GM21367 (cell line): ENCODE results near the gene RBM14.
A peak's percentile ranks its signal among the peaks of the same experiment; 100 is the strongest.
"Not testable (repeated sequence)": the region's sequence is repeated elsewhere in the genome, so short reads cannot be mapped to it uniquely, and the experiment has no call there.

Experiments used
- ATAC-seq: cut with Tn5 transposase; IDR thresholded peaks from one replicate; pipeline ENCODE4 v1.9.1; 2021; ENCODE audit not compliant: unreplicated experiment

Gene RBM14

DNA sequence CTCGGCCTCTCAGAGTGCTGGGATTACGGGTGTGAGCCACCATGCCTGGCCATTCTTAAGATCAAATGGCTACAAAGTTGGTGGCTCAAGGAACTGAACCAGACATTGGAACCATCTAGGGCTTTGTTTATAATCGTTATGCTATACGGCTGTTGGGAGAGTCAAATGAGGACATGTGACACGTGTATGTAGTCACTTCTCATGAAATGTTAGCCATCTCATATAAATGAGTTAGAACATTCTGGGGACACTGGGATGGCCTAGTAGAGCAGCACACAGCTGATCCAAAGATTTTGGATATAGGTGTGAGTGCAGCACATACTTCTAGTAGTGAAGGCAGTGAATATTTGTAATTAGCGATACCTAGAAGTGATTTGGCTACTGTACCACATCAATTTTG, 15.5 kb downstream of the RBM14 start:
- ATAC-seq = no peak

DNA sequence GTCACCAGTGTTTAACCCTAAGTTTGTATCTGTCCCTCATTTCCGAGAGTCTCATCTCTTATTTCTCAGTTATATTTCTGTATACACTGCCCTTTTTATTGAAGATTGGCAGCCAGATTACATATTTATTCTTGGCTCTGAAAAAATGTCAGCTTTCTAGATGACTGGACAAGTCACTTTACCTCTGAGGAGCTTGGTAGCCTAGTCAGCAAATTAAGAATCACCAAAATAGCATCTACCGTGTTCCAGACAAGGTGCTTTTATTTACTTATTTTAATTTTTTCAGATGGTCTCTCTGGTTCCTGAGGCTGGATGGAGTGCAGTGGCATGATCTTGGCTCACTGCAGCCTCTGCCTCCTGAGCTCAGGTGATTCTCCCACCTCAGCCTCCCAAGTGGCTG, 16.5 kb downstream of the RBM14 start:
- no peak for ATAC-seq

DNA sequence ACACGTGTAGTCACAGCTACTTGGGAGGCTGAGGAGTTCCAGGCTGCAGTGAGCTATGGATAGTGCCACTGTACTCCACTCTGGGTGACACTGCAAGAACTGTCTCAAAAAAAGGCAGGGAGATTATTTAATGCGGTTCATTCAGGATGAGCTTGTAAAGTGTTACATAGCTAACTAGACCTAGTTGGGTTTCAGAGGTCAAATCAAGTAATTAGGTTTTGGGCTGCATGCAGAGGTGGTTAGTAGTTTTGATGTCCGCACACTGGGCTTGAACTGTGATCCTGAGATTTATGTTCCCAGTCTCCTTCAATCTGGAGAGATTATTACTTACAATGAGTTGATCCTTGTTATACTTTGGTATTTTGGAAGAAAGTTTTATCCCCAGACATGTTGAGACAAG, 20.0 kb downstream of the RBM14 start:
- no peak for ATAC-seq

DNA sequence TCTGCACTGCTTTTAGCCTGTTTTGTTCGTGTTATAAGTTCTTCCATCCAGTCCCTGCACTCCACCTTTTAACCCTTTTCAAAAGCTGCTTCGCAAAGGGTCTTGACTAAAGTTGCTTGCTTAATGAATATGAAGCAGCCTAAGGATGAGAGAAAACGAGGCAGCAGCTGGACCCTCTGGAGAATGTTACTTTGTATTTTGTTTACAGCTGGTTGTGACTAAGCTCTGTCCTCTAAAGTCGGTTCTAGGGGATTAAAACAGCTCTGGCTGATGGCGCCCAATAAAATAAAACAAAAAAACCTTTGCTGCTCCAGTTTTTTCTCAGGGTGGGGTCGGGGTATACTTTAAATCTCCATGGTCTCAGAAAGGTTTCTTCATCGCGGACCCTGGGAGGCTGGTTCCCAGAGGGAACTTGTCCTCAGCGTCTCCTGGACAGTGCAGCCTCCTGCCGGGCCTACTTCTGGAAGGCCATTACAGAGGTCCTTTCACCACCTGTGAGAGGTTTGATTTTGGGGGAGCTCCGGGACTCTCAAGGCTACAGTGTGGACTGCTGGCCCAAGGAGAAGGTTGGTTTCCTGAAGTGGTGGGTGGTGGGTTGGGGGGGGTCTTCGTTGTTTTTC, 21.2 kb downstream of the RBM14 start:
- no peak for ATAC-seq

DNA sequence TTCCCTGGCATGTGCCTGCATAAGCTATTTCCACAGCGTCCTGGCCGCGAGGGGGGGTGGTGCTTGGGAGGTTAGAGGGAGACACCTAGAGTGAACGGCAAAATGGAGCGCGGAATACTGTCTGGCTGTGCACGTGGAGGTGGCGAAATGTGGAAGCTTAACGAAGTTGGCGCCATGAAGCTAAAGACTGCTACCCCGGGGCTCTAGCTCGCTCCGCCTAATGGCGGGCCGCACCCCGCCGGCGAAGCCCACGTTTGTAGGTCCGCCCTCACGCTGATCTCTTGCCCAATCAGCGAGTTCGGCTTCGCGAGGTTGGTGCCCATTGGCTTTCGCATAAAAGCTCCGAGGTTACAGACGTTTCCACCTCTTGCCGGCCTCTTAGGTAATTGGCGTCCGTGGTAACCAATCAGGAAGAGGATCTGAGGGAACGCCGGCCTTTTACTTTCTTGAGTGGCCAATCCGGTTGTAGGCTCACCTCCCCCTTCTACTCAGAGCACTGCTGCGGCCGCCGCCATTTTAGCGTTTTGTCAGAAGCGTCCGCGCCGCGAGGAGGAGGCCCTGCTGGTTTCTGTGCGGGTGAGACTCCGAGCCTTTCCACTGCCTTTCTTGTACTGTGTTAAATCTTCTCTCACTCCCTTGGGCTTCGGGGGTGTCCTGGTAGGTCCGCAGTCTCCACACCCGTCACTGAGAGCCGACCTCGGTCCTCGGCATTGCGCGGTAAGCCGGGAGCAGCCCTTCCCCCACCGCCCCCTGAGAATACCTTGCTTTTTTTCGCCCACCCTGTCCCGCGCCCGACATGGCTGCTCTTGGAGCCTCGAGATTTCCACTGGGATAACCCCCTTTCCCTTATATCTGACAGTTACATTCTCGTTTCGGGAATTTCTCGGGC, 22.0 kb downstream of the RBM14 start, which contains the start of gene RBM4:
Gene RBM4 (plus strand): TSS at position 527 of the 889 bp plus-strand sequence. CDS start 1,009 bp downstream, outside the sequence.
- peak; percentile 89 for ATAC-seq

DNA sequence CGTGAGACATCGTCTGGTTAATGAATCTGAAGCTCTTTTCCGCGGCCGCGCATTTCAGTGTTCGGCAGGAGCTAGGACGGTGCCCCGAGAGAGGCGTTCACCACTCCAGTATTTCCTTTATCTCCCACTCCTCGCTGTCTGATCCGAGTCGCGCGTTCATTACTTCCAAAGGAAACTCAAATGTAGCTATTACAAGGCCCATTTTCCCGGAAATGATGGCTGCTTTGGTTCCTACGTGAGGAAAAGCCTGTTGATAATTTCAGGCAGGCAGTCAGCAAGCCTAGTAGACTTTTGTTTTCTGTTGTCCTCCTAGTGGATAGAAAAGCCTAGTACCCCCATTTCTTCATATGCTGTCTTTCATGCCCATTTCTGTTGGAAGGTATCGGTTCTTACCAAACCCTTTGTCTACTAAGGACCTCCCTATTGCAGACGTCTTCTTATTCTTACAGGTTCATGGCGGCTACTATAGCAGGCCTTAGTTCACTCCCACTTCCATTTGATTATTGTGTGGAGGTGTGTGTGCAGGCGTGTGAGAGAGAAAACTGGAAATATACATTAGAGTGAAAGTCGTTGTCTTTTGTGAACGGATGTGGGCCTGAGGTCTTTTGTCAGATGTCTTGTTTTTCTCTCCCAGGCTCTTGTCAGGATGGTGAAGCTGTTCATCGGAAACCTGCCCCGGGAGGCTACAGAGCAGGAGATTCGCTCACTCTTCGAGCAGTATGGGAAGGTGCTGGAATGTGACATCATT, 22.8 kb downstream of the RBM14 start:
- ATAC-seq = no peak

DNA sequence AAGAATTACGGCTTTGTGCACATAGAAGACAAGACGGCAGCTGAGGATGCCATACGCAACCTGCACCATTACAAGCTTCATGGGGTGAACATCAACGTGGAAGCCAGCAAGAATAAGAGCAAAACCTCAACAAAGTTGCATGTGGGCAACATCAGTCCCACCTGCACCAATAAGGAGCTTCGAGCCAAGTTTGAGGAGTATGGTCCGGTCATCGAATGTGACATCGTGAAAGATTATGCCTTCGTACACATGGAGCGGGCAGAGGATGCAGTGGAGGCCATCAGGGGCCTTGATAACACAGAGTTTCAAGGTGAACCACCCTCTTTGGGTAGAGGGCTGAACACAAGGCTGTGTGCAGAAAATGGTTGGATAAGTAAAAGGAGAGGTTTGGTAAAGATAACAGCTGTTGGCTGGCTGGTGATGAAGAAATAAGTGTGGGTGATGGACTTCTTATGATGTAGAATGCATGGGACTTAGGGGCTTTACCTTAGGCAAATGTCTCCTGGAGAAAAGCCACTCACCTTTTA, 23.4 kb downstream of the RBM14 start:
- not testable (repeated sequence) for ATAC-seq

DNA sequence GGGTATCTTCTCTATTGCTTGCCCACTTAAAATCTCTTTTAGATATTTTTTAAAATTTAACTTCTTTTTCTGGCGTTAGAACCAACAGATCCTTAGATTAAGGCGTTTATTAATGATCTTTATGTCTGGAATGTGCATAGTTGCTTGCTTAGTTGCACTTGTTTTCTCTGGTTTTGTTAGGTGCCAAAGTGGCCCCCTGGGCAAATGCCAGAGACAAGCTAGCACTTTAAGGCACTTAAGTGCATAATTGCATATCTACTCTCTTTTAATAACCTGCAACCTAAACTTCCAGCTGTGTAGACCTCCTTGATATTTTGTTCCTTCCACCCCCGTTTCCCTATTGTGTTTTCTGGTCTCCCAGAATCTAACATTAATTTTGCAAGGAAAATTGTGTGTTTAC, 25.4 kb downstream of the RBM14 start:
- no peak for ATAC-seq

DNA sequence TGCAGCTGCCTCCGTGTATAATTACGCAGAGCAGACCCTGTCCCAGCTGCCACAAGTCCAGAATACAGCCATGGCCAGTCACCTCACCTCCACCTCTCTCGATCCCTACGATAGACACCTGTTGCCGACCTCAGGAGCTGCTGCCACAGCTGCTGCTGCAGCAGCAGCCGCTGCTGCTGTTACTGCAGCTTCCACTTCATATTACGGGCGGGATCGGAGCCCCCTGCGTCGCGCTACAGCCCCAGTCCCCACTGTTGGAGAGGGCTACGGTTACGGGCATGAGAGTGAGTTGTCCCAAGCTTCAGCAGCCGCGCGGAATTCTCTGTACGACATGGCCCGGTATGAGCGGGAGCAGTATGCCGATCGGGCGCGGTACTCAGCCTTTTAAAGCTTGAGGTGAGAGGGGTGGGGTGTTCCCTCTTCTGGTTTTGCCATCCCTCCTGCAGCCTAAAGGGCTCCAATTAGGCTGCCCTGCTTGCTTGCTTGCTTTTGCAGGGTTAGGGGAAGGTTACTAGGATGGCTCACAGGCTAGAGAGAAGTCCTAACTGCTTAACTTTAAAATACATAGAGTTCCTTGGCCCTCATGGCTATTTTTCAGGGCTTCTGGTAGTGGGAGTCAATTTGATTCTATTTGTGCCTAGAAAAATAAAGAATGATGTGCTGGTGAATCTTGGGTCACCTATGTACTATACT, 27.5 kb downstream of the RBM14 start:
- no peak for ATAC-seq

DNA sequence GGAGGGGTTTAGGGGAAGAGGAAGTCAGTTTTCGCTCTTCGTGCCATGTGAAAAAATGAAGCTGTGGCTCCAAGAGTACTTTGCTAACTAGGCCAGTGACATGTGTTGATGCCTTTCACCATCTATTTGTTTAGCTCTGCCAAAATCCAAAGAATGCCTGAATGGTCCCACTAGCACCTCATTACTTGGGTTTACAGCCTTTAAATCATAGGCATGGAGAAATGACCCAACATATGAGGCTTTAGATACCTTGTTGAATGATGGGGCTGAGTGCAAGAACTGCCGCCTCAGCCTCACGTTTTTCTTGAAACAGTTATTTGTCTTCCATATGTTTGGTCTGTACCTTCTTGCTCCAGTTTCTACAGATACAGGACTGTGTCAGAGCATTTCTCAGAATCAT, 30.4 kb downstream of the RBM14 start:
- ATAC-seq = no peak

DNA sequence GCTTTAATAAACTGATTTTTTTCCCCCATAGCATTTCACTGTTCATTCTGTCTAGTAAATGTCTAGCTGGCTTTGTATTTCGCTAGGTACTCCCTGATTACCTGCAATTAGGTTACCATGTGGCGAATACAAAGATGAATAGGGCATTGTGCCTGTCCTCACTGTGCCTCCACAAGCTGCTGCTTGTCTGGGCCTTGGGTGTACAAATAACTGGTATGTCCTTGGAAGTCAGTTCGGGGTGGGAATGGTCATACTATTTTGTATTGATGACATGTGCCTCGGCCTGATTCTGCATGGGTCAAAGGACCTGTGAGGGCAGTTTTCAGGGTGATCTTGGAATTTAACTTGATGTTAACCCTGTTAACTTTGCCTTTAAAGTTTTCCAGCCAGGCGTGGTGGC, 33.5 kb downstream of the RBM14 start:
- ATAC-seq = no peak

DNA sequence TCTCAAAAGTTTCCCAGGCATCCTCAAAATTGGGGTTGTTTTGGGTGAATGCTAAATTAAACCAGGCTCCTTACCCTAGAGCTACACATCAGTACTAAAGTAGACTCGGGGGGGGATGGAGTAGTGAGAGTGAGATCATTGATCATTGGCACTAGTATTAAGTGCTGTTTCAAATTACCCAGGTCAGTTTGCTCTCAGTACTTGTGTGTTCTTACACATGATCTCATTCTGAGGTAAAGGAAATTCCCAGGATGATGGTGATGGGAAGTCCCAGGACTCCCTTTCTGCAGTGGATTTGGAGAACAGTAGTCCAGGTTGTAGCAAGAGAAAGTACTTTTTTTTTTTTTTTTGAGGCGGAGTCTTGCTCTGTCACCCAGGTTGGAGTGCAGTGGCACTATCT, 34.6 kb downstream of the RBM14 start:
- ATAC-seq = no peak

DNA sequence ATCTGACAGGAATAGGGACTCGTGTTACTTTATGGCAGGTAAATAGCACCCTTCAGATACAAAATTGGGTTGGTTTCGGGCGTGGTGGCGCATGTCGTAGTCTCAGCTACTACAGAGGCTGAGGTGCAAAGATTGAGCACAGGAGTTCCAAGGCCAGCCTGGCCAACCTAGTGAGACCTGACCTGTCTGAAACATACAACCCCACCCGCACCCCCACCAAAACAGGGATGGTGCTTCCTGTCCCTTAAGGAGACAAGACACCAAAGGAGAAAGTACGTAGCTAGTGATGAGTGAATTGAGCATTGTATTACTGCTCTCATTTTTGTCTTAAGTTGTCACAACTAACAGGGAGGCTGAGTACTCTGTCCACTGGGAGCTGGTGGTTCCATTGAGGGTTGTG, 36.2 kb downstream of the RBM14 start:
- ATAC-seq = no peak

DNA sequence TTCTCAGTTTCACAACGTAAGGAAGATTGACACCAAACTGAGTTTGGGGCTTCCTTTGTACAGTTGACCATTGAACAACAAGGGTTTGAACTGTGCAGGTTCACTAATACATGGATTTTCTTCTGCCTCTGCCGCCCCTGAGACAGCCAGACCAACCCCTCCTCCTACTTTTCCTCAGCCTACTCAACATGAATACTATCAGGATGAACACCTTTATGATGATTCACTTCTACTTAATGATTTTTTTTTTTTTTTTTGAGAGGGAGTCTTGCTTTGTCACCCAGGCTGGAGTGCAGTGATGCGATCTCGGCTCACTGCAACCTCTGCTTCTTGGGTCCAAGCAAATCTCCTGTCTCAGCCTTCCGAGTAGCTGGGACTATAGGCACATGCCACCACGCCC, 36.7 kb downstream of the RBM14 start:
- no peak for ATAC-seq

DNA sequence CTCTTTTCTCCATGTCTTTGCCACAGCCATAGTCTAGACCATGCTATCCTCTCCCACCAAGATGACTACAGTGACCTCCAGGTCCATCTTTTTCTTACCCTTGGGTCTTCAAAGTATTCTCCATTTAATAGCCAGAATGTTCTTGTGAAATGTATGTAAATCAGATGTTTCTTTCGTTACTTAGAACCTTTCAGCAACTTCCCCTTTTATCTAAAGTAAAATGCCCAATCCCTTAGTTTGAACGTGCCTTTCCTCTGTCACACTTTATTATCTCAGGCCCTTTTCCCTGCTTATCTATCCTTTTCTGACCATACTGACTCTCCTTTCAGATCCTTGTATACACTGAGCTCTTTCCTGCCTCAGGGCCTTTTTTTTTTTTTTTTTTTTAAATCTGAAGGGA, 43.3 kb downstream of the RBM14 start:
- ATAC-seq = no peak

DNA sequence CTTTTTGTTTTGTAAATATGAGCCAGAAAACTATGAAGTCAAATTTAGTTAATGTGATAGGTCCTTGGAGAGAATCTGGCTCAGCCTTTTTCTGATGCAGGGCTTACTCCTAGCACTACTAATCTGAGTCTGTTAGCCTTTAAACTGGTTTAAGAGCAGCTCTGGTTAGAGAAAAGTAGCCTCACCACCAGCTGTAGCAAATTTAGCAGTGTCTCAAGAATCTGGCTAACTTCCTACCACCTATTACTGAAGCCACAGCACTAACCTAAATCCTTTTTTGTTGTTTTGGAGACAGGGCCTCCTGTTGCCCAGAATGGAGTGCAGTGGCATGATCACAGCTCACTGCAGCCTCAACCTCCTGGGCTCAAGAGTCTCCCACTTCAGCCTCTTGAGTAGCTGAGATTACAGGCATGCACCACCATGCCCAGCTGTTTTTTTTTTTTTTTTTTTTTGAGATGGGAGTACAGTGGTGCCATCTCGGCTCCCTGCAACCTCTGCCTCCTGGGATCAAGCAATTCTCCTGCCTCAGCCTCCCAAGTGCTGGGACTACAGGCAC, 47.4 kb downstream of the RBM14 start:
- no peak for ATAC-seq

DNA sequence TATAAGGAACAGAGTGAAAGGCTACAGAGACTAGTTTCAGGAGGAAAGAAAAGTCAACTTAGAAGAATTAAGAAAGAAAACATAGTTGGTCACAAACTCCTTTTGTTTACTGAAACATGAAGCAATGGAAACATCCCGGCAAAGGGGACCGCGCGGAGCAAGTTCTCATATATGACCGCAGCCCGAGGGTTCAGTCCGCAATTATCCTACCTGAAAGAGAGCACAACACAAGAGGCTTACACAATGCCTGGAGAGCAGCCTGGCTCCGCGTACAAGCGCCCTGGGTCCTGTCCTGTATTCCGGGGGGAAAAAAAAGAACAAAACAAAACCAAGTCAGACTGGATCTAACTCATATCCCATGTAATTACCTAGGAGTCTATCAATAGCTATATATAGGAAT, 48.9 kb downstream of the RBM14 start:
- ATAC-seq = no peak

DNA sequence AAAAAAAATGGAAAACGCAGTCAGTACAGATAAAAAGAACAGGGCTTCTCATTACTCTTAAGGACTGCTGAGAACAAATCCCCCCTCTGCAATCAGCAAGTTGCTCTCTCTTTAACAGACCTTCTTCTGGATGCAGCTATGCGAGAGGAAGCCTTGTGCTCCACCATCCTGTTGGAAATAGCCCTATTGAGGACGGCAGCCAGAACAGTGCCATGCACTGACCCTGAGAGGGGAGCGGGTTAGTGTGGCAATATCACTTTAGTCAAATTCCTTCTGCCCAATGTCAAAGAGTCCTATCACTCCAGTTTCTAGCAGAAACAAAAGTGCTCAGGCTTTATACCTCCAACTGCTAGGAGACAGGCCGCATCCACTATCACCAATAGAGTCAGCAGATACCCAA, 54.4 kb downstream of the RBM14 start:
- no peak for ATAC-seq

DNA sequence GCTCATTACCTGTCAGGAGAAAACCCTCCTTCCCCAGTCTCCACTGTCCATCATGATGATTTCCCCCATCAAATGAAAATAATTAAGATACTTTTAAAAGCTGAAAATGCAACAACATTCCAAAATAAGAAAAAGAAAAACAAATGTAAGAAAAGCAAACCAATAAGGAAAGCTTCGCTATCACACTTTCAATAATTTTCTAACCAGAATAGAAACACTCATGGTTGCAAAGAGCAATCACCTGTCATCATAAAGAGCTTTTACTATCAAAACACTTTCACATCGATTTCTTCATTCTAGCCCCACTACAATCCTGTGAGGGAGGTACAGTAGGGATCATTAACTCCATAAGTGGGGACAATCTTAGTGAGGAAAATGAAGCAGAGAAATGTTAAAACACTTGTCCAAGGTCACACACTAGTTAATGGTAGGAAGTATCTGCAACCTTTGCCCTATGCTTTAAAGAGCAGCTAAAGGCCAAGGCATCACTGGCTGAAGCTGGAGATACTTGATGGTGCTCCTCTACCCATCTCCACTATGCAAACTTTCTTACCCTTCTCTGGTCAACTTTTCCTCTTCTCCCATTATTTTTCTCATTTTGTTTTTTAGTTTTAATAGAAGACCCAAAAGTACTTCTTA, 58.7 kb downstream of the RBM14 start:
- no peak for ATAC-seq

DNA sequence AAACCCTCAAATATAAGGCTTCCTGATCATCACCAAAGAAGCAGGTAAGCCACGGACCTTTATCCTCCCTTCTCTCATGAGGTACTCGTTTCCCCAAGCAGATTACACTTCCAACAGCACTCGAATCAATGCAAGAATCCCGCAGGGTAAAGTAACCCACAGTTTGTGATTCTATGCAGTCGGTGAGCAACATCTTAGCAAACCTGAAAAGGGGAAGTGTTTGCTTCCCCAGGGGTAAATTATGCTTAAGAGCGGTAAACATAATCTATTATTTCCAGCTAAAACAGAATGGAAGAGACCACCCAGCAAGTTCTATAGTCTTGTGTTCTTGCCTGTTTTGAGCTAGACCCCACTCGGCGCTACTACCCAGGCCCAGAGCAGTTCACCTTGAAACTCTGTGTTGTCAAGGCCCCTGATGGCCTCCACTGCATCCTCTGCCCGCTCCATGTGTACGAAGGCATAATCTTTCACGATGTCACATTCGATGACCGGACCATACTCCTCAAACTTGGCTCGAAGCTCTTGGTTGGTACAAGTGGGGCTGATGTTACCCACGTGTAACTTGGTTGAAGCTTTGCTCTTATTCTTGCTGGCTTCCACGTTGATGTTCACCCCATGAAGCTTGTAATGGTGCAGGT, 60.0 kb downstream of the RBM14 start:
- ATAC-seq = no peak
